Left lobe of liver (tissue), 2 donors: ENCODE data around the gene ADRA2B. TPM values are rescaled to one million over a fixed set of nuclear protein-coding genes. Genes with fewer than 3 reads are reported as not detected.
"Not testable (repeated sequence)": the region's sequence is repeated elsewhere in the genome, so short reads cannot be mapped to it uniquely, and the experiment has no call there.

Experiments used
- ATAC-seq: fragments of 200-7000 bp; cut with Tn5 transposase; one replicate; pipeline ENCODE4 v1.9.1; 2020; ENCODE audit warnings: mild to moderate bottlenecking, moderate library complexity
- DNase-seq: peaks from one replicate; pipeline ENCODE4 v3.0.0-alpha.2; 2020; ENCODE audit warnings: low spot score
- total RNA-seq: library from RNA; stranded (reverse); gene quantifications from one replicate; pipeline ENCODE4 v1.2.1, GENCODE V29; 2021
- donor health status: DM: no; HTN: no; CAD: no; lungs with moderate emphysema.
- donor health status: DM: no; HTN: yes; CAD: no.

The ADRA2B gene
- total RNA-seq, 1 donor from 2014 or later = 11.4 TPM

DNA sequence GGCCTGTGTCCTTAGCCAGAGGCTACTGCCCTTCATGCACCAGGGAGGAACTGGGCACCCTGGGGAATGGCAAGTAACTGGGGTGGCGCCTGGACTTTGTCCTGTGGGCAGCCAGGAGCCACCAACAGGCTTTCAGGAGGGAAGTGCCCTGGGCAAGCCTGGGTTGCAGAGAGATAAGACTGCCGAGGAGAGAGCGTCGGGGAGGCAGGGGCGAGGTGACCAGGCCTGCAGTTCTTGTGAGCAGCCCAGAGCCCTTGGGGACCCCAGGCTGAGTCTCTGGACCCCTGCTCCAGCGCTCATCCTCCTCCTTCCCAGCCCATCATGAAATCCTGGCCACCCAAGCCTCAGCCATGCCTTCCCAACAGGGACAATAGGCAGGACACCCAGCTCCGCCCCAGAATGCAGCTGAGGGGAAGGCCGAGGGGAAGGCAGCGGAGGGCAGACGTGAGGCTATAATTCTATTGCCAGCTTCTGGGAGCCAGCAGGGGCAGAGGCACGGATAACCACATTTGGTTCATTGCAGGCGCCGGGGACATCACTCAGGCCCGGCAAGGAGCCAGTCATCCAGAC lies 25.1 kb downstream of the ADRA2B start:
- ATAC-seq (peak; percentile 66), DNase-seq (peak; percentile 44)

DNA sequence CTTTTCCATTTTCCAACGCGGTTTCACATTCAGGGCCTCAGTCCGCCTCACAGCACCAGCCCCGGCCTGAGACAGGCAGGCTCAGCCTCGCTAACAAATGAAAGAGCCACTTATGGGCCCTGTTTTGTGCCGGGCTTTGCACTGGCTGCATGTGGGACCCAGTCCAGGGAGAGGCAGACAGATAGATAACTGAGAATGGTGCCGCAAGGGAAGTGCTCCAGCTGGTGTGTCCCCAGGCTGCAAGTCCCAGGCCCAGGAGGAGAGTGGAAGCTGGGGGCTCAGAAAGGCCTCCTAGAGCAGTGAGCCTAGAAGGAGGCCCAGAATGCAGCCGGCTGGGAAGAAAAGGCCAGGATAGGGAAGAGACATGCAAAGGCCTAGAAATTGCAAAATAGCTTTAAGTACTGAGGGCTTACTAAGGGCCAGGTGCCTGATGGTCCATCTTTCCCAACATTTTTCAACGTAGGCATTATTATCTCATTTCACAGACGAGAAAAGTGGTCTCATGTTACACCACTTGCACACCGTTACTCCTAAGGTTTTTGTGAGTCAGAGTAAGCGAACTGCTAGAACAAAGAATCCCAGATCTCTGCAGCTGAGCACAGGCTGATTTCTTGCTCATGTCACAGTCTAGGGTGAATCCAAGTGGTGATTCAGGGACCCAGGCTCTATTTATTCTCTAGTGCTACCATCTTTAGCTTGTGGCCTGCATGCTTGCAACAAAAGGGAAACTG lies 26.0 kb downstream of the ADRA2B start:
- DNase-seq (peak; percentile 33), ATAC-seq (no peak)

DNA sequence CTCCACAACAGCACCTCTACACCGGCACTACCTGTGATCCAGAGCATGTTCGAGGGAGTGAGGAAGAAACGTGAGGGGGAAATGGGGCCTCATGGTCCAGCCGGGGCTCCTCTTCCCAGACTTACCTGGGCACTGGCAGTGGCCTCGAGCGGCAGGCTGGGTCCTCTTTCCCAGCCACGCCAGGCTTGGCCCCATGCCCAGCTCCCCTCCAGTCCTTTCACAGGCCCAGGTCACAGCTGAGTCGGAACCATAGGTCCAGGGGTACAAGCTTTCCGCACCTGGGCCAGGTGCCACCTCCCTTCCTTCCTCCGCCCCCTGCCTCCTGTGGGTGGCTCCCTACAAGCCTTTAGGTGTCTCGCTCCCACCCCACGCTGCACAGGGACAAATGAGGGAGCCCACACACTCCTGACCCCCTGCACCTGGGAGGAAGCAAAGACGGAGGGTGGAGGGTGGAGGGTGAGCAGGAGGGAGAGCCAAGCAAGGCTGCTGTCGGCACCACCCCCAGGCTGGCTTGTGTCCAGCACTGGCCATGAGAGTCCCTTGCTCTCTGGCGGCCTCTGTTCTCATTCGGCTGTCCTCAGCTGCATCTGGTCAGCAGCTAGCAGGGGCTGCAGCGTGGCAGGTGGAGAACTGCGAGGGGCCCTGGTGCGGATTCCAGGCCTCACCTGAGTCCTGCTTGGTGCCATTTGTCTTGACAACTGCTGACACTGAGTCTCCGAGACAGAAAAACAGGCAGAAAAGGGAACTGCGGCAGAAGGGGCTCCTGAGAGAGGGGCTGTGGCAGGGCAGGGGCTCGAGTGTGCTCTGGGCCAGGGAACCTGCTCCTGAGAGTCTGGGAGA lies 26.8 kb downstream of the ADRA2B start:
- ATAC-seq = peak; percentile 22
- peak; percentile 45 for DNase-seq

DNA sequence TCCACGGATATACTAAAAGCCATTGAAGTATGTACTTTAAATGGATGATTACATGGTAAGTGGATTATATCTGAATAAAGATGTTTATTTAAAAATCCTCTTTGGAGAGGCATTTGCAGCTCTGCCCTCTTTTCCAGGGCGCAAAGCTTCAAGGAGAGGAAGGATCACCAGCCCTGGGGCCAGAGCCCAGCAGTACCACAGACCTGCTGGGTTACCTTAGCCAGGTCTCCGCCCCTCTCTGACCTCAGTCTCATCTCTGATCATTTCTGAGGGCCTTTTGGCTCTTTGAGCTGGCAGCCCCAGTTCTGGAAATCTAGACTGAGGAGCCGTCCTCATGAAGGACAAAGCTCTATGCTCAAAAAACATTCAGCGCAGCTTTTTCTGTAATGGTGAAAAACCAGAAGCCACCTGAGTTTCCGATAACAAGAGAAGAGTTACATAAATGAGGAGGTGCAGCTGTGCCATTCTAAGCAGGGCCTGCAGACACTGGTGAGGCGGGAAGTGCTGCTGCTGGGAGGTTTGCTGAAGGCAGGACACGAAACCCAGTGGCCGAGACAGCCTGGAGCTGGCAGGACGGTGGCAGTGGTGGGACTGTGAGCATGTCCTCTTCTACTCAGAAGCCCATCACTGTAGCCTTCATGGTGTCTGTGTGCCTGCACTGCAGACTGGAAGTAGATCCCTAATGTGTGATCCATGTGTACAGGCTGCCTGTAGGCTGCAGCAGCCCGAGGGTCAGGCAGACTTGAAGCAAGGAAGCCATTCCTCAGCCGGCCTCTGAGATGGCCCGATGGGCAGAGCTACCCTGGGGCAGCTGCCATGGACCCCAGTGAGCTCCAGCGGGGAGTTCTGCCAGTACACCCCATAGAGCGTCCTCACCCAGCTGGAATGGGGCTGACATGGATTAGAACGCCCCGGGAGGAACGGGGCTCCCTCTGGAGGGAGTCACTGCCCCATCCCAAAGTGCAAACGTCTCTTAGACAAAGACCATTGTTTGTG lies 27.7 kb downstream of the ADRA2B start:
- no peak for ATAC-seq
- peak; percentile 22 for DNase-seq

DNA sequence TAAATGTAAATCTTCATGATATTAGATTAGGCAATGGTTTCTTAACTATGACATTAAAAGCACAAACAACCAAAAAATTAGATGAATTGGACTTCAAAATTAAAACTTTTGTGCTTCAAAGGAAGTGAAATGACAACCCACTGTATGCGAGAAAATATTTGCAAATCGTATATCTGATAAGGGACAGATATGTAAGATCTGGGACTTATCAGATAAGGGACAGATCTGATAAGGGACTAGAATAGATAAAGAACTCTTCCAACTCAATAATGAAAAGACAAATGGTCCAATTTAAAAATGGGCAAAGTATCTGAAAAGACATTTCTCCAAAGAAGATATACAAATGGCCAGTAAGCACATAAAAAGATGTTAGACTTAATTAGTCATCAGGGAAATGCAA lies 29.2 kb downstream of the ADRA2B start:
- no peak for DNase-seq
- no peak for ATAC-seq

DNA sequence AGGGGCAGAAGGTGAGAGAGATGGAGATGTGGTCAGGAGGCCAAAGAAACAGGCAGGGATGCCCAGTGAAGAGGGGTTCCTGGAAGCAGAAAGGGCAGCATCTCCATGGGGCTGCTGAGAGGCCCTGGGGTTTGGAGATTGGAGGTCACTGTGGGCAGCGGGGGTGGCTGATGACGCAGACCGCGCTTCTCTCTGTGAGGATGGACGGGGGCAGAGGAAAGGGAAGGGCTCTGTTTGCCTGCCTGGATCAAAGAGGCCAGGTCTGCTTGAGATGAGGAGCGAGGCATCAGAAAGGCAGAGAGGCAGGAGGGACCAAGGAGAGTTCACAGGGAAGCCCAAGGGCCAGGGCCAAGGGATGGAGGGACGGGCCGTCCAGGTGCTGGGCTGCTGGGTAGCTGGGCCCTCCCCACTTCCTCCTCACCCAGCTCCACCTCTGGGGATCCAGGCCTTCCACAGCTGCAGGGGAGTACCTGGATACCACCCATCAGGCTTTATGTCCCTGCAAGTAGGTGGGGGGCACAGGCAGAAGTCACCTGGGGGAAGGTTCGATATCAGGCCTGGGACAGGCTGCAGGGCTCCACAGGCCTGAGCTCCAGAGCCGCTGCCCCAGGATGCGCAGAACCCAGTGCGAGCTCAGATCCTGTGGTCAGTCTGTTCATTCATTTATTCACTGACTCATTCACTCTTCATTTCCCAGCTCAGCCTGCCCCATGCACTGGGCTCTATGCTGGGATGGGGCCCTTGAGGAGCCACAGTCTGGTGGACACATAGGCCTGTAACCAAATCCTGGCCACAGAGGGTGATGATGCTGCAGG lies 30.6 kb downstream of the ADRA2B start:
- DNase-seq (peak; percentile 28), ATAC-seq (no peak)

DNA sequence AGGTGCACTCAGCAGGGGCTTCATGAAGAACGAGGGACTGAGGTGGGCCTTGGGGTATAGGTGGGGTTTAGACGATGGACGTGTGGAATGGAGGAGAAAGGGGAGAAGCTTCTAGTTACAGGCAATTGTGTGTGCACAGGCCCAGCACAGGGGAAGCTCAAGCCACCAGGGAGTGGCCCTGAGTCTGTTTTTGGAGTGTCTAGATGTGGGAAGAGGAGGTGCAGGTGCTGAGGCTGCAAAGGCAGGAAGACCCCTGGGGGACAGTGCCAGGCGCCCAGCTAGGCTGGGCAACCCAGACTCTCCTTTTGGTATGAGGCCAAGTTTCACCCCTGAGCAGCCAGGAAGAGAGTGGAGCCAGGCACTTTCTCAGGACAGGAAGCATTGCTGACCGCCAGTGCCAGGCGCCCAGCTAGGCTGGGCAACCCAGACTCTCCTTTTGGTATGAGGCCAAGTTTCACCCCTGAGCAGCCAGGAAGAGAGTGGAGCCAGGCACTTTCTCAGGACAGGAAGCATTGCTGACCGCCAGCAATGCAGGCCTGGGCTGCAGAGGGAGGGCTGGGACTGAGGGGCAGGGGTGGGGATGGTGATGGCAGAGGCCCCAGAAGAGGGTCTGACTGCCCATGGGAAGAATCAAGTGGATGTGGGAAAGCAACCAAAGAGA lies 31.4 kb downstream of the ADRA2B start:
- not testable (repeated sequence) for ATAC-seq, DNase-seq

DNA sequence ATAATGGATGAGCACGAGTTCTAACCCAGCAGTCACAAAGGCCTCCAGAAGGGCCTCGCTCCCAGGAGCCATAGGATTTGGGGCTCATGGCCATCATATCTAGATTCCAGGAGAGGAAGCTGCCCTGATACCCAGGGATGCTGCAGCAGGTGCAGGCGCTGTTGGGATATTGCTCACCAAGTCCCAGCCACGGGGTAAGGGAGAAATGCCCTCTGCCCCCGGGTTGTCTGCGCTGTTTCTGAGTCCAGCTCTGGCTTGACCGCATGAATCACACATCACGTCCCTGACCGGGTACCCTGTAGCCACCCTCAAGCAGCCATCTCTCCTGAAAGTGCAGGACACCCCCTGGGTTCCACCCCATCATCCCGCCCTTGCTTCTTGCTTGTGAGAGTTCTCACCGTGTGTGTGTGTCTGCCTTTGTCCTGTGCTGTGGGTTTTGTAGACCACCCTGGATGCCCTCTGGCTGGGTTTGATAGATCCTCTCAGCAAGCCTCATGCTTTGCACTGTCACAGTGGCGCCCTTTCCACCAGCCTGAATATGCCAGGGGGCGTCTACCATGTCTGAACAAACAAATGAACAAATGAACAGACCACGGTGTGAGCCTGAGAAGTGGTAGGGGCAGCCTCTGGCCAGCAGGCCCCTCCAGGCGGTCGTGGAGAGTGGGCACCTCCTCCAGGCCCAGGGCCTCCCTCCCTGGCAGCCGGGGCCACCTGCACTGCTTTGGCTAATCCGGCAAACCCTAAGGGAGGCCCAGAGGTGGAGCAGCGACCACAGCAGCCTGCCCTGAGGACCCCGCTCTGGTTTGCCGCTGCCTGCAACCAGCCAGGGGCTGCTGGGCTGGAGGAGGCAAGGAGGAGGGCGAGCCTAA lies 32.1 kb downstream of the ADRA2B start:
- no peak for ATAC-seq
- peak; percentile 40 for DNase-seq

DNA sequence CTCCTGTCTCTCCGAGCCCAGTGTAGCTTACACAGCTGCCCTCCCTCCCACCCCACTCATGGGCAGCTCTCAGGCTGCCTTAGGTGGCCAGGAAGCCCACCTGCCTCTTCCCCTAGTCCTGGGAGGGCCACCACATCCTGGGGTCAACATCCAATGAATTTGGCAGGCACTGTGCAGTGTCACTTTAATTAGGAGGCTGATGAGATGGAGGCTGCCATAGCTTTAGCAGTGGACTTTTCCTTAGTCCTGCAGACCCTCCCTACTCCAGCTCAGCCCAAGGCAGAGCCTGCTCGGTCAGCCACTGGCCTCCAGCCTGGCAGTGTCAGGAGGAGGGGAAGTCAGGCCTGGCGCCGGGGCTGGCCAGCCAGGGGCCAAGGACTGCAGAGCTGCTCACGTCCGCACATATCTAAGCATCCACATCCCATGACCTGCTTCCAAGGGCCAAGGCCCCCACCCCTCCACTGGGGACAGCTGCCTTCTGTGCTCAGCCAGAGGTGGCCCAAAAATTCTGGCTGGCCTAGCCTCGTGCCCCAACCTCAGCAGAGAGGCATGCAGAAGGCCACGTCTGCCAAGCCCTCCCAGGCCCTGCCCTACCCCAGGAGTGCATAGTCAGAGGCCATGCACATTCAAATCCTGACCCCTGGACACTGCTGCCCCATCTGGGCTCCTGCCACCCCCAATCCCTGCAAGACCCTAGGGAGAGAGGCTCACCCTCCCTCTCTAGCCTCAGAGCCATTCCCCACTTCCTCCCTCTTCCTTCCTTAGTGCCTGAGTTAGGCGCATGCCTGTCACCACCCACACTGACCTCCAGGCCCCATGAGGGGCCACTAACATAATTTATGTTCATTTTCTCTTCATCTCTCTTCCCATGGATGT lies 33.1 kb downstream of the ADRA2B start:
- ATAC-seq (peak; percentile 79), DNase-seq (peak; percentile 51)

DNA sequence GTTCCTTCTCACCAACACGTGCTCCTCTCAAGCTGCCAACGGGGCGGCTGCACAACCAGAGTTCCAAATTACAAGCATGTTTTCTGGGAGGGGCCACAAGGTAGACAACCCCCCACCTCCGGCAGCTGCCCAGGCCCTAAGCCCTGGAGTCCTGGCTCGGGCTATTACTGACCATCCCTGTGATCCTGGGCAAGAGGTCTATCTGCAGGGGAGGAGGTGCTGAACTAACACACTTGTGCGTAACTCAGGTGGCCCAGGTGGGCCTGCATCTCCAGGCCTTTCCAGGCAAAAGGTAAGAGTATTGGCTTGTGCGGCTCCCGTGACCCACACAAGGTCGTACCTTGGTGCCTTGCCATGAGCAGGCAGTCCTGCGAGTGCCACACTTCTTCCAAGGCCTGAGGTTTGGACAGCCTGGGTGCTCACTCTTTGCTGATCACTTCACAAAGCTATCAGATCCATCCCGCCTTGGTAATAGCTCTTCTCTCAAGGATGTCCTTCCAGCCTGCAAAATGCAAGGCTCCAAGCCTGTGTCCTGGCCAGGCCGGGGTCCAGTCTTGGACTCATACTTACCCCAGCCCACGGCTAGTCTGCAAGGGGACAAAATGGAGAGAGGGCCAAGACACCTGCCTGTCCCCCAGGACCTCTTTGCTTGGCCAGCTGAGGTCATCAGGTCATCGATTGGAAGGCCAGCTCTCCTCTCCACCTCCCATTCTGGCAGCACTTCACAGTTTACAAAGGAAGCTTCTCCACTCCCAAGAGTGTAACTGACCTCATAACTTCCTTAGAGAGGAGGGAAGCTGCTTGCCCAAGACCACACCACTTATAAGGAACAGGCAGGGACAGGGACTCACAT lies 33.9 kb downstream of the ADRA2B start:
- DNase-seq (peak; percentile 39), ATAC-seq (peak; percentile 60)

DNA sequence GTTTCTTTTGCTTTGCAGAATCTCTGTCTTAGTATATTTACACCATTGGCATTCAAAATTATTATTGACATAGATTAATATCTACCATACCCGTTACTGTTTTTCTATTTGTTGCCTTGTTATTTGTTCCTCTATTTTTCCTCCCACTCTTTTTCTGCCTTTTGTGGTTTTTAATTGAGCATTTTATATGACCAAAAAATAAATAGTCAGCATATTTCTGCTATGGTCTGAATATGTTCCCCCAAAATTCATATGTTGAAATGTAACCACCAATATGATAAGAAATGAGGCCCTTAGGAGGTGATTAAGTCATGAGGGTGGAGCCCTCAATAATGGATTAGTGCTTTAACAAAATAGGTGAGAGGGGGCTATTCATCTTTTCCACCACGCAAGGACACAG lies 35.3 kb downstream of the ADRA2B start:
- DNase-seq = no peak
- no peak for ATAC-seq

DNA sequence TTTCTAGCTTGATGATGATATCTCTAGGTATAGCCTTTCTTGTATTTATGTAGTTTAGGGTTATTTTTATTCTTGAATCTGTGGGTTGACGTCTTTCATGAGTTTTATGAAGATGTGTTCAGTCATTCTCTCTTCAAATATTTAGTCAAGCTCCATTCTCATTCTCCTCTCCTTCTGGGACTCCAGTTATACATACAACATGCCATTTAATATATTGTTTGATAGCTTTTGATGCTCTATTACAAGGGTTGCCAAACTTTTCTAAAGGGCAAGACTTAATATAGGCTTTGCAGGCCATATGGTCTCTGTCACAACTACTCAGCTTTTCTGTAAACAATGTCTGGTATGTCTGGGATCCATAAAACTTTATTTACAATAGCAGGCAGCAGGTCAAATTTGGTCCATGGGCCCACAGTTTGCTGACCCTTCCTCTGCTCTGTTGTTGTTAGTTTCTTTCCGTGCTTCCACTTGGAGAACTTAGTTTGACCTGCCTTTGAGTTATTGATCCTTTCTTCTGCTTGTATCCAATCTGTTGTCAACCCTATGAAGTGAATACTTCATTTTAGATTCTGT lies 41.1 kb downstream of the ADRA2B start:
- DNase-seq (no peak), ATAC-seq (no peak)

DNA sequence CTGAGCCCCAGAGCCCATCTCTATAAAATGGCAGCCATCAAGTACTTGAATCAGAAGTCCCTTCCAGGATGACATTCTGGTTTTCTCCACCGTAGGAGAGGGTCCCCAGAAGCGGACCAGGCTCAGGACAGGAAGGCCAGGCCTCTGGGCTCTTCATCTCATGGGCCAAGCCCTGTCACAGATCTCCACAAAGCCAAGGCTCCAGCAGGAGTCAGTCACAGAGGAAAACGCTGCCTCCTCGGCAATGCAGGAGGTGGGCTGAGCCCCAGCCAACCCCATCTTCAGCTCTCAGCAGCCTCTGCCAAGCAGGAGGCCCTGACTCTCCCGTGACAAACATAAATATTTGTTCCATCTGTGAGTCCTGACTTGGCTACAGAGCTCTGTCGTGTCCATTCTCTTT lies 42.2 kb downstream of the ADRA2B start:
- DNase-seq (no peak), ATAC-seq (no peak)

DNA sequence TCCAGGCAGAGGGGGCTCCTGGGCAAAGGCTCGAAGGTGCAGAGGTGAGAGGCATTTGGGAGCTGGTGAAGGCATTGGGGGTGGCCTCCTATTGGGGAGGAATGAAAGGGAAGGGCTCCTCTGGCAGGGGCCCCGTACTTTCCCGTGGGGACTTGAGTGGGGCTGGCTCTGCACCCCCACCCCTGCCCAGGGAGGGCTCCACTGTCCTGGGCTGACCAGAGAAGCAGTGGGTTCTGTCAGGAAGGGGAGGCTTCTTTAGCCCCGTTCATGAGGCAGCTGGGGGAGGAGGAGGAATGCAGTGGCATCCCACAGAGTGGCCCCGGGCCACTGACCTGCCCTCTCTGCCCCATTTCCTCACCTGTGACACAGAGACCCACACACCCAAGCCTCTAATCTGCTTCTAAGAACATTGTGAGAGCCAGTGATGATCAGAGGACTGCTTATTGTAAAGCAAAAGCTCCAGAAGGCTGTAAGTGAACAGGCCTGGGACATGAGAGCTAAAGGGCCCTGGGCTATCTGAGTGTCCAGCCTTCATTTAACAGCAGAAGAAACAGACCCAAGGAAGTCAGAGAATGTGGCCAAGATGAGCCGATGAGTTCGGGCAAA lies 43.1 kb downstream of the ADRA2B start:
- DNase-seq = no peak
- no peak for ATAC-seq

DNA sequence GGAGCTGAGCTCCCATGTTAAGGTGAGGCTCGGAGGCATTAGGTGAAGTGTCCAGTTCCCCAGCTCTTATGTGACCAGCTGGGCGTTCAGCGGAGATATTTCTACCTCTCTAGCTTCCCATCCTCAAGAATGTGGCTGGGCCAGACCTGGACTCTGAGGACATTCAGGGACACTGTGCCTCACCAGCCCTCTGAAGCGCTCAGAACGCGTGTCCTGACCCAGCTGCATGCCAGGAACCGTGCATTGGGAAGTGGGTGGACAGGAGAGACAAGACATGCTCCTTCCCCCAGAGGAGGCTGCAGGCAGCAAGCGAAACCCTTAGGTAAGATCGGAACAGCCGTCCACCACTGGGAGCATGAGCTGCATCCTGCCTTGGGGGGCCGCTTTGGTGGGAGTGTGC lies 43.6 kb downstream of the ADRA2B start:
- no peak for DNase-seq

More for the DNA sequence above, 43.6 kb downstream of the ADRA2B start:
- no peak for ATAC-seq
